HG03097 (cell line): ENCODE measurements around the gene CENPX.

ENCODE experiments used
- ATAC-seq: cut with Tn5 transposase; IDR thresholded peaks from one replicate; pipeline ENCODE4 v1.9.1; 2021; ENCODE audit not compliant: unreplicated experiment, low FRiP score

CENPX gene

GRCh38 chr17:82014432-82014831 lies 8.2 kb downstream of the CENPX start:
- no peak for ATAC-seq

DNA sequence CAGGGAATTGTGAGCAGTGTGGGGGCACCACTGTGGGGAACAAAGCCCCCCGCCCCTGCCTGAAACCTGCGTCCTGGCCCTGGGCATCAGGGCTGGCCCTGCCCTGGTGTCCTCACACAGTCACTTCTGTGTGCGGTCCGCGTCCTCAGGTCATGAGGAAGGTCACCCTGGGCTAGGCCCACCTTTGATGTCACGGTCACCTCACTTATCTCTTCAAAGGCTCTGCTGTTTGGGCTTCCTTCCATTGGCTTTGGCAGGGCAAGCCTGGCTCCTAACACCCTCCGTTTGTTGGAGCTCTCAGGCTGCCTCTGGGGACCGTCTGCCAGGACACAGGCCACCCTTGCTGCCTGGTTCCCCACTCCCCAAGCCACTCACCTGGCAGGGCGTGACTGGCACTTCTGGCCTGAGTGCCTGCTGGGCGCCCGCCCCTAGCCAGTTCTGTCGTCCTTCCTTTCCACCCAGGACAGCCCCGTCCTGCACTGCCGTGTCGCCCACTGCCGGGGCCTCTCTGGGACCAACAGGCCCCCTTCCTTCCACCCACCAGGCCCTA lies 8.8 kb downstream of the CENPX start:
- ATAC-seq: no peak

- ATAC-seq: no peak
These were observed 9.3 kb downstream of the CENPX start for GRCh38 chr17:82013341-82013740.

DNA sequence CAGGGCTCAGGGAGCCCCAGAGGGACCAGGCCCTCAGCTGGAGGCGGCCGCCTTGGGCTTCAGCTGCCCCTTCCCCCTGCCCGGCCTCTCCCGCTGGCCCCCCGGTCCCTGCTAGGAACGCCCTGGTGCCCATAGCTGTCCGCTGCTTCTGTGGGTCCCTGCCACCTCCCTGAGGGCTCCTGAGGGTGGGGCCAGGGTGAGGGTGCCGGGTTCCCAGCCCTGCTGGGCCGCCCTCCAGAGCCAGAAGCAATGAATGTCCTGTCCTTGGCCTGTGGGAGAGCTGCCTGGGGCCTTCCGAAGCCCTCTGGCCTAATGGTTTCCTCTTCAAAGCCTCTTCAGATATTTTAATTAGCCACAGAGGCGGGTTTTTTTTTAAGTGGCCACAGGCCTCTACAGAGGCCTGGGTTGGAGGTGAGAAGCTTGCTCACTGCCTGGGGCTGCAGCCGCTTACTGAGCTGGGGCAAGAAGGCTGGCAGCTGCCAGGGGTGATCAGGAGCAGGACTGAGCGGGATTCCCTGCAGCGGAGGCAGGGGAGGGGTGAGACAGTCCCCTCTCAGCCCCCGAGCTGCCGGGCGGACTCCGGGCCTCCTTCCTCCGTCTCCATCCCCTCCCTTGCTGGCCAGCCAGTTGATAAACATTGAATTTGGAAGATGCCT lies 9.9 kb downstream of the CENPX start:
- ATAC-seq: no peak

DNA sequence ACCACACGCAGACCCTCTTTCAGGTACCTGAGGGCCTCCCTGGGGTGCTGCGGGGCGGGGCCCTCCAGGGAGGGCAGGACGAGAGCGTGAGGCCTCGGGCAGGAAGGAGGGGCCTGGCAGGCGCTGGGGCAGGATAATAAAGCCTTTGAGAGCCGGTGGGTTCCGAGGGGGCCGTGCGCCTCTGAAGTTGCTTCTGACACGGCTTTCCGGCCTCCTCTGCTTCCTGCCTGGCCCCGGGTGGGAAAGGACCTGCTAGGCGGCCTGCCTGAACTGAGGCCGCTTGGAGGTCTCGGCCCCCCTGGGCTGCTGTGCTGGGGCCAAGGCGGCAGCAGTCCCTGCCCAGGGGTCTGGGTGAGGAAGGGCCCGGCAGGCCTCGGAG lies 10.4 kb downstream of the CENPX start:
- no peak for ATAC-seq

DNA sequence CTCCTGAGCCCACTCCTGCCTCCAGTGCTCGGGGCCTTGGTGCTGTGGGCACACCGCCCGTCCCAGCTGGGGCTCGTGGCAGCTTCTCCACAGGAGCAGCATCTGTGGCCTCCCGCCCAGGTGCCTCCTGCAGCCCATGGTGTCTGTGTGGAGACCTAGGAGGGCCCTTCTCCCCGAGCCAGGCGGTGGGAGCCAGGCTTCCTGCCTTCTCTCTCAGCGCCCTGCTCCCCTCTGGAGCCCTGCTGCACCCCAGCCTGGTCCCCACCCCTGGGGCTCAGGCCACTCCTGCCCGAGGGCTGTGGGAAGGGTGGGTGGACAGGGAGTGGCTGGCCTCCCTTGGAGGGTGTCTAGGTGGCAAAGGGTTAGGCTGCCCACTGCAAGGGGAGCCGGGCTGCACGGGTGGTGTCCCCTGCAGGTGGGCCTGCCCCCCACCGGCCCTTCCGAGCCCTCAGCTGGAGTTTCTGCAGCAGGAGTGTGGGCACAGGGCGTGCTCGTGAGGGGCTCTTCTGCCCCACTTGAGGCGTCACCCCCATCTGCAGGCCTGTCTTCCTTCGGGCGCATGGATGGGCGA lies 11.0 kb downstream of the CENPX start:
- ATAC-seq: no peak

DNA sequence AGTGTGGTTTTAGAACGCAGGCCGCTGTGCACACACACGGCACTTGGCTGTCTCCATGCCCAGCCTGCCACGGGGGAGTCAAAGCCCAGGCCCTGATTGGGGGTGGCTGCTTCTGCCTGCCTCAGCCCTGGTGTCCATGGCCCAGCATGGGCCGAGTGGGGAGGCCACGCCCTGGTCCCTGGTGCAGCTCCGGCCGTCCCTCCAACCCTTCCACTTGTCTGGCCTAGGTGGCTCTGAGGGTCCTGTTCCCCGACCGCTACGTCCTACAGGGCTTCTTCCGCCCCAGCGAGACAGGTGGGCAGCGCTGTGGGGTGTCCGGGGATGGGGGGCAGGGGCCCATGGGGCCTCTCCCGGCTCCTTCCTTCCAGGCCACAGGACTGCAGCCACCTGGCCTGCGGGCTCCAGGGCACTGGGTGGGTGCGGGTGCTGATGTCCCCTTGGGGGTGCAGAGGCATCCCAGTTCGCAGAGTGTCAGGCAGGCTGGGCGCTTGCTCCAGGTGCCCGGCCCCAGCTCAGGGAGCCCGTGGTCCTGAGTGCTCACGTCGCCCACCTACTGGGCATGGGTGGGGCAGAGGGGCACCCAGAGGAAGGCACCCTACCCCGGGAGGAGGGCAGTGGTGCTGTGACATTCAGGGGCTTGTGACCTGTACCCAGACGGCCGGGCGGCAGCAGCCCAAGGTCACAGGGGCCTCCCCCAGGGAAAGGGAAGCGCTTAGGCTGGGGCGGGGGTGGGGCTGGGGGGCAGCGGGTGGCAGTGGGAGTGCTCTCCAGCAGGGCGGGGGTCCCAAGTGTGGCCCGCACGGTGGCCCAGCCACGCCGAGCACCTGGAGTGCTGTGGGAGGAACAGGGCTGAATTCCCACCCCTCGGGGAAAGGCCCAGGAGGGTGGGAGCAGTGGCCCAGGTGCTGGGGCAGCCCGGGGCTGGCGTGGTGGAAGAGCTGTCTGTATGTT lies 11.8 kb downstream of the CENPX start:
- ATAC-seq: no peak

DNA sequence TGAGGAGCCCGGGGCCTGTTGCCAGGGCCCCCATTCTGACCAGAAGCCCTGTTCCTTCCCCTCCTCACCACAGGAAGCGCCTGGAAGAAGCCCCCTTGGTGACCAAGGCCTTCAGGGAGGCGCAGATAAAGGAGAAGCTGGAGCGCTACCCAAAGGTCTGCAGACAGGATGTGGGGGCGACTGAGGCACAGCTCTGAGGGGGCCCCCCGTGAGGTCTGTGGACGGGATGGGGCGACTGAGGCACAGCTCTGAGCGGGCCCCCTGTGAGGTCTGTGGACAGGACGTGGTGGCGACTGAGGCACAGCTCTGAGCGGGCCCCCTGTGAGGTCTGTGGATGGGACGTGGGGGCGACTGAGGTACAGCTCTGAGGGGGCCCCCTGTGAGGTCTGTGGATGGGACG lies 13.3 kb downstream of the CENPX start:
- no peak for ATAC-seq

DNA sequence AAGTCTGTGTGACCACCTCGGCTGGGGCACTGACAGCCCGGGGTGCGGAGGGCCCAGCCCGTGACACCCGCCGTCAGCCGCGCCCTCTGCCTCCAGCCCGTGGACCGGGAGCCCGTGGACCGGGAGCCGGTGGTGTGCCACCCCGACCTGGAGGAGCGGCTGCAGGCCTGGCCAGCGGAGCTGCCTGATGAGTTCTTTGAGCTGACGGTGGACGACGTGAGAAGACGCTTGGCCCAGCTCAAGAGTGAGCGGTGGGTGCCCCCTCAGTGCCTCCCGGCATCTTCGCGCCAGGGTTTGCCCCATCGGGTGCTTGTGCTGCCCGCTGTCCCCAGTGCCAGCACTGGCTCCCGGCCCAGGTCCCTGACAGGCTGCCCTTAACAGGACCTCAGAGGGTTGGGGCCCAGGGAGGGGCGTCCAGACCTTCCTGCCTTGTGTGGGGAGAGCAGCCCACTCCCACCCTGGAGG lies 13.7 kb downstream of the CENPX start:
- ATAC-seq: no peak

DNA sequence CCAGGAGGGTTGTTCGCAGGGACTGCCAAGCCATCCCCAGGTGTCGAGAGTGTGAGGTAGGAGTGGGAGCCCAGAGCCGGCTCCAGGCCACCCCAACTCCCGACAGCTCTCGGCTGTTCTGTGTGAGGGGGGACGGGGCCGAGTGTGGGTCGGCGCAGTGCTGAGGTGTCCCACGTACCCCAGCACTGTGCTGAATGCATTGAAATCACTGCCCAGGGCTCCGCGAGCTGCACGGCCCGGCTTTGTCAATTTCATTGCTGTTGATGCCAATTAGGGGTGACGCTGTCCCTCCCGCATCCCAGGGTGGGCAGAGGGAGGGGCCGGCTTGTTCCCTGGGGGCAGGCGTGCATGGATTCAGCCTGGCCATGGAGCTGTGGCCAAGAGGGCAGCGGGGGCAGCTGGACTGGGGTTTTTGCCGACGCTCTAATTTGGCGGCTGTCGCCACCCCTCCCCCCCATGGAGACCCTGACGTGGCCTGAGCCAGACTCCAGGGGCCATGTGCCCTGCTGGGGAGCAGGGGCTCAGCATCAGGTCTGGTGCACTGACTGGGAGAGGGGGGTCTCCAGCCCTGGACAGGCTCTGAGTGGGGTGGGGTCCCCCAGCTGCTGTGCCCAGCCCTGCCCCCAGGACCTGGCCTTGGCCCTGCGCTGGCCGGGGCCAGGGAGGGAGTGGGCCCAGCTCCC lies 14.3 kb downstream of the CENPX start:
- ATAC-seq: no peak

- ATAC-seq: no peak
These were observed 15.0 kb downstream of the CENPX start for GRCh38 chr17:82007495-82008257.

GRCh38 chr17:82007228-82007494 lies 15.5 kb downstream of the CENPX start:
- no peak for ATAC-seq

- no peak for ATAC-seq
These were observed 16.0 kb downstream of the CENPX start for GRCh38 chr17:82006468-82007227.

DNA sequence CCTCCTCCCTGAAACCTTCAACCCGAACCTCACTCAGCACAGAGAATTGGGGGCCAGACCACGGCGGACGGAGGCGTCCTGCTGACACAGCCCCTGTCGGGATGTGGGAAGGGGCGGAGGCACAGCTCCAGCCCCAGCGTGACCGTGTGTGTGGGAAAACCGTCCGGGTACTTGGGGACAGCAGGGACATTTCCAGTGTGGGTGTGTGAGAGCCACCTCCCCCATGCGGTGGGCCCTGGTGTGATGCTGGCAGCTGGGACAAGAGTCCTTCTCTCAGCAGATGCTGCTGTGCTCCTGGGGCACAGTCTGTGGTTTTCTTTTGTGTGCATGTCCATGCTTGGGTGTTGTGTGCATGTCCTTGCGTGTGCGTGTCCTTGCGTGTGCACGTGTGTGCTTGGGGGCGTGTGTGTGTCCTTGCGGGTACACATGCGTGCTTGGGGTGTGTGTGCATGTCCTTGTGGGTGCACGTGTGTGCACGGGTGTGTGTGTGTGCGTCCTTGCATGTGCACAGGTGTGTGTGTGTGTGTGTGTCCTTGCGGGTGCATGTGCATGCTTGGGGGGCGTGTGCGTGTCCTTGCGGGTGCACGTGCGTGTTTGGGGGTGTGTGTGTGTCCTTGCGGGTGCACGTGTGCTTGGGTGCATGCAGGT lies 16.9 kb downstream of the CENPX start:
- ATAC-seq: no peak

- ATAC-seq: no peak
These were observed 17.9 kb downstream of the CENPX start for GRCh38 chr17:82004517-82005455.

- ATAC-seq: no peak
These were observed 19.0 kb downstream of the CENPX start for GRCh38 chr17:82003411-82004381.

GRCh38 chr17:82001571-82002056 lies 21.1 kb downstream of the CENPX start:
- ATAC-seq: no peak
